ENCODE results near the gene ZNF319. TPM values are rescaled to one million over a fixed set of nuclear protein-coding genes. Genes with fewer than 3 reads are reported as not detected.

The ZNF319 gene
- total RNA-seq = 1 to 10 TPM; 2.6 TPM
- 1 to 10 TPM in 1 of 2 donors, under 1 TPM in 1; 0.64 to 3.4 TPM for polyA plus RNA-seq

GRCh38 chr16:57999971-58000705 lies at the start of gene ZNF319:
Gene ZNF319, minus strand, starts transcription at chr16:58000672. Its CDS starts 2,407 bp downstream, at chr16:57998265.
- Histone ChIP-seq H3K4me3 (ENCODE audit: low read depth in 1 of 3, low read length in 3 of 3) (peak within 1 kb of the TSS; percentile 60 to 92 (median 82)), H3K36me3 (ENCODE audit: control insufficient read depth in 4 of 4, insufficient read depth in 3 of 4, low read depth in 1 of 4, low read length in 3 of 4) (peaks cover 4 to 27% (median 11%) of the 10 kb centered on the region in 4 donors), H3K27me3 (ENCODE audit: control insufficient read depth in 4 of 4, insufficient read depth in 4 of 4, low read length in 3 of 4) (no peaks in the 10 kb centered on the region), H3K9ac (ENCODE audit: low read depth in 1 of 2, low read length in 2 of 2) (peak within 1 kb of the TSS; percentile 41 to 75), H3K4me1 (ENCODE audit: control insufficient read depth in 4 of 4, insufficient read depth in 4 of 4, low read length in 3 of 4) (peaks cover 13 to 29% (median 17%) of the 10 kb centered on the region in 4 donors), H3K27ac (ENCODE audit: low read depth in 1 of 2, low read length in 2 of 2) (peak within 1 kb of the TSS; percentile 87 to 92), H3K9me3 (ENCODE audit: control insufficient read depth in 4 of 4, low read length in 3 of 4) (no peaks in the 10 kb centered on the region)
- no peak for TF ChIP-seq CTCF (IDR thresholded peaks at IDR 0.05; ENCODE audit: low read depth, low read length, missing input control)
- TF ChIP-seq HNF4G (IDR thresholded peaks at IDR 0.05) = no peak
- TF ChIP-seq JUND (IDR thresholded peaks at IDR 0.05) = no peak
- TF ChIP-seq MAX (IDR thresholded peaks at IDR 0.05) = no peak
- TF ChIP-seq RAD21 (IDR thresholded peaks at IDR 0.05) = no peak
- TF ChIP-seq GABPA (IDR thresholded peaks at IDR 0.05 in 1 of 2, conservative IDR thresholded peaks at IDR 0.05 in 1 of 2) = no peak
- no peak for TF ChIP-seq TAF1 (conservative IDR thresholded peaks at IDR 0.05)
- TF ChIP-seq REST (IDR thresholded peaks at IDR 0.05) = no peak
- TF ChIP-seq SP1 (IDR thresholded peaks at IDR 0.05) = no peak
- no peak for TF ChIP-seq EGR1 (IDR thresholded peaks at IDR 0.05; ENCODE audit: low read depth in 2 of 2)
- TF ChIP-seq ATF3 (IDR thresholded peaks at IDR 0.05) = no peak
- DNase-seq (ENCODE audit: low spot score) = no peak
- under 1% methylated on average over 95 of the region's 95 CpGs for WGBS

DNA sequence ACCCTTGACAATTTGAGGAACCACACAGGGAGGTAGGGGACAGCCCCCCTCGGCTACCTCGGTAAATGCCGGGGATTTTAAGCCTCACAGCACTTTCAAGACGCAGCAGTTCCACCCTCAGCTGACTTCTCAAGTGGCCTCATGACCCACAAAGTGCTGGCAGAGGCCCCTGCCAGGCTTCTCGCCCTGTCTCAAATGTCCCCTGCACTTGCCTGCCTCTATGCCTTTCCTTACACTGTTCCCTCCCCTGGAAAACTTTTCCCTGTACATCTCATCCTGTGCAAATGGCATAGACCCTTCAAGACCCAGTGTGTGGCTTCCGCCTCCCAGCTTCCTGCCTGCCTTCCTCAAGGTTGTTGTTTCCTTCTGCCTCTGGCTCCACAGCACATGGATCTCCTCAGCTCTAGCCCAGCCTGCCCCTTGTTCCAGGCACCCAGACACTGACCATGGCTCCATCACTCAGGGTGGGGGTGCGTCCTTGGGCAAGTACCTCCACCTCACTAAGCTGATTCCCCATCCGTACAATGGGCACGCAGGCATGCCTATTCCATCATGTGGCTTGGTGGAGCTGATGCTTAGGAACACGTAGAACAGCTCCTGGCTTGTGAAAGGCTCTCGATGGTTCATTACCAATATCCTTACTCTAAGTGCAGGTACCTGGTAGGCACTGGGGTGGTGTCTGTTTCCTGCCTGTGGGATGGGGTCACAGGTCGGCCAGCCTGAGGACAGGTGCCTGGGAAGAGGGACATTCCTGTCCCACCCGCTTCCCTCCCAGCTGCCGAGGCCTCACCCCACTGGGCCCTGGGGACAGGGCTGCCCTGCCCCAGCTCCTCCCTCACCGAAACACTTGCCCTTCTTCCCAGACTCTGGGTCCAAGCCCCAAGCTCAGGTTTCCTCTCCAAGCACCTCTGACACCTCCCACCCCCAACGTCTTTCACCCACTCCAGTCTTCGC lies 49.0 kb upstream of the ZNF319 start:
- Histone ChIP-seq H3K27ac (ENCODE audit: low read depth in 1 of 2, low read length in 2 of 2) (no peak overlapping the region), H3K36me3 (ENCODE audit: control insufficient read depth in 4 of 4, insufficient read depth in 3 of 4, low read depth in 1 of 4, low read length in 3 of 4) (peaks cover 0 to 6% (median 0%) of the 10 kb centered on the region in 4 donors), H3K4me3 (ENCODE audit: low read depth in 1 of 3, low read length in 3 of 3) (no peak overlapping the region), H3K4me1 (ENCODE audit: control insufficient read depth in 4 of 4, insufficient read depth in 4 of 4, low read length in 3 of 4) (no peaks in the 10 kb centered on the region), H3K9me3 (ENCODE audit: control insufficient read depth in 4 of 4, low read length in 3 of 4) (no peaks in the 10 kb centered on the region), H3K27me3 (ENCODE audit: control insufficient read depth in 4 of 4, insufficient read depth in 4 of 4, low read length in 3 of 4) (no peaks in the 10 kb centered on the region), H3K9ac (ENCODE audit: low read depth in 1 of 2, low read length in 2 of 2) (no peak overlapping the region)
- TF ChIP-seq EGR1 (IDR thresholded peaks at IDR 0.05; ENCODE audit: low read depth in 2 of 2) (no peak), HNF4A (conservative IDR thresholded peaks at IDR 0.05) (no peak), REST (IDR thresholded peaks at IDR 0.05) (no peak), GABPA (IDR thresholded peaks at IDR 0.05 in 1 of 2, conservative IDR thresholded peaks at IDR 0.05 in 1 of 2) (no peak), RXRA (IDR thresholded peaks at IDR 0.05) (no peak)
- DNase-seq (ENCODE audit: low spot score) = no peak
- WGBS = 84% methylated on average over 17 of the region's 17 CpGs
